Upper lobe of left lung (tissue), 6 donors: ENCODE results near the gene P4HTM. TPM values are rescaled to one million over a fixed set of nuclear protein-coding genes. Genes with fewer than 3 reads are reported as not detected.

ENCODE experiments used
- ATAC-seq, 2 donors: fragments of 200-7000 bp; cut with Tn5 transposase; one replicate each; pipeline ENCODE4 v1.9.1; 2022; ENCODE audit warnings: mild to moderate bottlenecking in 2 of 2, moderate library complexity in 2 of 2; ENCODE audit not compliant: low FRiP score in 2 of 2
- DNase-seq, 2 donors: peaks; one replicate each; pipeline ENCODE4 v3.0.0-alpha.2; 2019 to 2020
- H3K27ac ChIP-seq, 4 donors: fragments of 200-600 bp; sonication (generic); one replicate each; pipeline ENCODE4 v1.5.1; 2016 to 2019
- H3K27me3 ChIP-seq, 4 donors: fragments of 200-600 bp; sonication (generic); one replicate each; pipeline ENCODE4 v1.5.1; 2017 to 2019
- H3K36me3 ChIP-seq, 4 donors: fragments of 200-600 bp; sonication (generic); one replicate each; pipeline ENCODE4 v1.5.1; 2016 to 2019
- H3K4me1 ChIP-seq, 4 donors: fragments of 200-600 bp; sonication (generic); one replicate each; pipeline ENCODE4 v1.5.1; 2018 to 2019
- H3K4me3 ChIP-seq, 4 donors: fragments of 200-600 bp; sonication (generic); one replicate each; pipeline ENCODE4 v1.5.1; 2017 to 2019; ENCODE audit warnings: mild to moderate bottlenecking in 2 of 4, moderate library complexity in 1 of 4
- H3K9me3 ChIP-seq, 4 donors: fragments of 200-600 bp; sonication (generic); one replicate each; pipeline ENCODE4 v1.5.1; 2018 to 2019
- EP300 ChIP-seq, 4 donors: sonication (generic); formaldehyde crosslinking; IDR thresholded peaks; one replicate each; pipeline ENCODE4 v1.5.1; 2017; ENCODE audit warnings: antibody characterized with exemption in 4 of 4, control low read depth in 2 of 4
- POLR2A ChIP-seq, 4 donors: fragments of 450-650 bp; IDR thresholded peaks; one replicate each; pipeline ENCODE4 v1.5.1; 2016 to 2017; ENCODE audit warnings: antibody characterized with exemption in 4 of 4, mild to moderate bottlenecking in 2 of 4
- POLR2AphosphoS5 ChIP-seq, 2 donors: sonication (generic); formaldehyde crosslinking; IDR thresholded peaks; one replicate each; pipeline ENCODE4 v1.5.1; 2017; ENCODE audit warnings: antibody characterized with exemption in 2 of 2
- WGBS, 2 donors: methylation state at CpG; one replicate each; pipeline ENCODE4 v1.1.5; 2017 to 2018; 5-methylcytosine and 5-hydroxymethylcytosine counted together
- total RNA-seq, 6 donors: library from RNA; depleted of rRNA in 4 of 6; stranded (reverse); fragments of >200 nt in 4 of 6; gene quantifications; one replicate each; pipeline versions ENCODE4 v1.1.0 to v1.2.1, GENCODE V29; 2016 to 2021
- TF ChIP-seq, protein P1 (sequence below), 6 experiments: fragments of 450-650 bp in 4 of 6; fragments of 200-600 bp in 2 of 6; sonication (generic) in 2 of 6; IDR thresholded peaks; one replicate each; pipeline ENCODE4 v1.5.1; 2016 to 2019; ENCODE audit warnings: antibody characterized with exemption in 6 of 6
- donor health status: DM: no; HTN: no; CAD: no; lungs with moderate emphysema.
- donor health status: DM: no; HTN: yes; CAD: no; lungs with severe emphysema.

P4HTM gene
- total RNA-seq, 6 donors from 2014 or later: 44.2 to 184 (median 69.9) TPM

DNA sequence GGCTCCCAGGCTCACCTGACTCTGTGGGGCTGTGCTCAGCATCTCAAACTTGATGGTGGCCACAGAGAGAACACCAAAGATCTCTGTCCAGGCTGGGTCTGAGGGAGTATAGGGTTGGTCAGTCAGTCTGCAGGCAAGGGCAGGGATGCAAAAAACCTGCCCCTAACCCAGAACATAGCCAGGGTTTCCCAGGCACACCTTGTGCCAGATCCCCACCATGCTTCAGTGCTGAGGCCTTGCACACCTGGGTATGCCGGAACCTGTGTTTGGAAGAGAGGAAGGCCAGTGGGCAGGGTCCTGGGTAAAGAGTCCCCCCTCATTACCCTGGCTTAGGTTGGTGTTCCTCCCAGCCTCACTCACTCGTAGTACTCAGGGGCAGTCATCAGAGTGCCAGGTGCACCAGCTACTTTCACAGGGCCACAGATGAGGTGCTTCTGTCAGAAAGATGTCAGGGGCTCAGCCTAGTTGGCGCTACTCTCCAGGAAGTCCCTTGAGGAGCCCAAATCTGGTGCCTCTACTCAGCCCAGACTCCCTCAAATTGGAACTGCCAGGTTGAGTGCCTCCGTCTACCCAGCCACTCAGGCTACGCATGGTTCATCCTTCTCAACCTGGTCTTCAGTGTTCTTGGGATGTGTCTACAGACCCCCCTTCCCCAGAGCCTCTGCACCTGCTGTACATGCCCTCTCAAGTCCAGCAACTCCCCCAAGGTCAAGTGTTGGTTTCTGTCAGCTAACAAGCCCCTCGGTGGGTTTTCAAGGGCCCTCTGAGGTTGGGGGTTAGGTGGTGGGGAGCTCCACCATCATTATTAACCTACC lies 26.6 kb downstream of the P4HTM start:
- no peaks in the 10 kb centered on the region for H3K9me3 ChIP-seq
- DNase-seq (no peak), ATAC-seq (no peak)
- peaks cover 11 to 50% (median 42%) of the 10 kb centered on the region in 4 donors for H3K36me3 ChIP-seq
- TF ChIP-seq EP300 (IDR thresholded peaks at IDR 0.05): no peak
- TF ChIP-seq POLR2AphosphoS5 (IDR thresholded peaks at IDR 0.05): no peak
- TF ChIP-seq, protein P1, sequence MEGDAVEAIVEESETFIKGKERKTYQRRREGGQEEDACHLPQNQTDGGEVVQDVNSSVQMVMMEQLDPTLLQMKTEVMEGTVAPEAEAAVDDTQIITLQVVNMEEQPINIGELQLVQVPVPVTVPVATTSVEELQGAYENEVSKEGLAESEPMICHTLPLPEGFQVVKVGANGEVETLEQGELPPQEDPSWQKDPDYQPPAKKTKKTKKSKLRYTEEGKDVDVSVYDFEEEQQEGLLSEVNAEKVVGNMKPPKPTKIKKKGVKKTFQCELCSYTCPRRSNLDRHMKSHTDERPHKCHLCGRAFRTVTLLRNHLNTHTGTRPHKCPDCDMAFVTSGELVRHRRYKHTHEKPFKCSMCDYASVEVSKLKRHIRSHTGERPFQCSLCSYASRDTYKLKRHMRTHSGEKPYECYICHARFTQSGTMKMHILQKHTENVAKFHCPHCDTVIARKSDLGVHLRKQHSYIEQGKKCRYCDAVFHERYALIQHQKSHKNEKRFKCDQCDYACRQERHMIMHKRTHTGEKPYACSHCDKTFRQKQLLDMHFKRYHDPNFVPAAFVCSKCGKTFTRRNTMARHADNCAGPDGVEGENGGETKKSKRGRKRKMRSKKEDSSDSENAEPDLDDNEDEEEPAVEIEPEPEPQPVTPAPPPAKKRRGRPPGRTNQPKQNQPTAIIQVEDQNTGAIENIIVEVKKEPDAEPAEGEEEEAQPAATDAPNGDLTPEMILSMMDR (IDR thresholded peaks at IDR 0.05): no peak
- no peak for TF ChIP-seq POLR2A (IDR thresholded peaks at IDR 0.05)
- H3K4me1 ChIP-seq: peaks cover 26 to 36% (median 31%) of the 10 kb centered on the region in 4 donors
- H3K4me3 ChIP-seq: no peak overlapping the region
- H3K27ac ChIP-seq: peak overlapping the region in 1 of 4 donors; percentile 88
- H3K27me3 ChIP-seq: no peaks in the 10 kb centered on the region
- 93 to 95% methylated on average over 5 to 6 of the region's 6 CpGs for WGBS, 2 donors

DNA sequence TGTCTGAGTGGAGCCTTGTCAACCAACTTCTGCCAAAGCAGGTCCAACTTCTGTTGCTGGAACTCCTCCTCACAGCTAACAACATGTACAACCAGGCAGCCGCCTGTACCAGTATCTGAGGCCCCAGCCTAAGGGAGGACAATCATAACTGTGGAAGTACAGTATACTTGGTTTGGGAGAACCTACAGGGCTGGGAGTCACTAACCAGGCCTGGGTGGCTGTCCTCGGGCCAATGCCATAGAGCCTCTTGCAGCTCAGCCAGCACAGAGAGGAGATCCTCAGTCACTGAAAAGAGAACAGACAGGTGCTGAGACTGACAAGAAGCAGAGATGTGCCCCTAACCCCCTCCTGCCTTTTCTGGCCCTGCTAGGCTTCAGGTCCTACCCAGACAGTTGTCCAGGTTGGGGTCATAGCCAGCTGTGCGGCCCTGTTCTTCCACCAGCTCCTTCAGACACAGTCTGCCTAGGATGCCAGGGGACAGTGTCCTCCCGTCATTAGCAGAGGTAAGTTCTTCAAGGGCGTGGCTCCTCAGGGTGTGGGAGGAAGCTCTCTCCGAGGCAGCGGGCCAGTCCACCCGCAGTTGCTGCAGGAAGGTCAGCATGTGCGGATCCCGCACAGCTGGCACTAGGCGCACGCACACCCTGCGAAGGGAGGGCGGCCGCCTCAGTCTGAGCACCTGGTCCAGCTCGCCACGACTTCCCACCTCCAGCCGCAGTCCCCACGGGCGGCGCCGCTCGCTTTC lies 27.4 kb downstream of the P4HTM start:
- Histone ChIP-seq H3K4me1 (peaks cover 26 to 37% (median 31%) of the 10 kb centered on the region in 4 donors), H3K27ac (peak overlapping the region; percentile 80 to 88 (median 82)), H3K27me3 (no peaks in the 10 kb centered on the region), H3K9me3 (no peaks in the 10 kb centered on the region), H3K36me3 (peaks cover 11 to 42% (median 34%) of the 10 kb centered on the region in 4 donors), H3K4me3 (peak overlapping the region; percentile 63 to 97 (median 88))
- WGBS, 2 donors: 4 to 19% methylated on average over 9 to 11 of the region's 23 CpGs
- ATAC-seq (no peak), DNase-seq (no peak)
- TF ChIP-seq EP300 (IDR thresholded peaks at IDR 0.05) (no peak), POLR2A (IDR thresholded peaks at IDR 0.05) (no peak), POLR2AphosphoS5 (IDR thresholded peaks at IDR 0.05) (no peak)
- TF ChIP-seq, protein P1 (IDR thresholded peaks at IDR 0.05): no peak

DNA sequence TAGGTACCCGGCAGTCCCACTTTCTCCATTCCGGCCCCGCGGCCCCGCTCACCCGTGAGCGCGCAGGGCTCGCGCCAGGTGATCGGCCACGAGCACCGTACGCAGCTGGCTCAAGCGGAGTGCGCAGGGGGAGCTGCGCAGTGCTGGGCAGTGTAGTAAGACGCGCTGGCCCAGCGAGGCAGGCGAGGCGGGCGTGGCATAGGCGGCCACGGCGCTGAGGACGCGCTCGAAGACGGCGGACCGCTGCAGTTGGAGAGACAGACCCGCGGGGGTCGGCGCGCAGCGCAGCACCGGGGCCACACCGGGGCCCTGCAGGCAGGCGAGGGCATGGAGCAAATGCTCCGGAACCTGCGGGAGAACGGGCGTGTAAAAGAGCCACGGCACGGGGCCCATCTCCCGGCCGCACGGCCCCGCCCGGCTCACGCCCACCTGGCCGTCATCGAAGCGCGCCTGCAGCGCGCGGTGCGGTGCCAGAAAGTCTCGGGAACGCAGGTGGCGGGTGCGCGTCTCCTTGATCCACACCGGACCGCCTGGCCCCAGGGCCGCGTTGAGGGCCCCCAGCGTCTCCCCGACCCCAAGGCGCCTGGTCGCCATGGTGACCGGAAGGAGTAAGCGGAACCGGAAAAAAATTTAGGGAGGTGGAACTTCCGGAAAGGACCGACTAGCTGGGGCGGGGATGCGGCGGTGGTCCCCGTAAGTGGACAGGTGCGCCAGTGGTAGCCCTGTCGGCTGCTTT lies 28.1 kb downstream of the P4HTM start, which contains the start of gene DALRD3:
Gene DALRD3 (minus strand): TSS at position 610 of the 736 bp plus-strand sequence. CDS start 16 bp downstream, at position 594.
- WGBS, 2 donors: 0% methylated on average over 25 to 66 of the region's 85 CpGs
- H3K36me3 ChIP-seq: peaks cover 11 to 36% (median 30%) of the 10 kb centered on the region in 4 donors
- peak within 1 kb of the TSS; percentile 63 to 97 (median 88) for H3K4me3 ChIP-seq
- no peaks in the 10 kb centered on the region for H3K27me3 ChIP-seq
- ATAC-seq (peak in 1 of 2 donors; percentile 26), DNase-seq (peak; percentile 71 to 94)
- H3K27ac ChIP-seq: peak within 1 kb of the TSS; percentile 80 to 100 (median 82)
- peak; percentile 48 to 55 for TF ChIP-seq POLR2AphosphoS5 (IDR thresholded peaks at IDR 0.05)
- TF ChIP-seq POLR2A (IDR thresholded peaks at IDR 0.05): peak; percentile 62 to 76 (median 69)
- TF ChIP-seq EP300 (IDR thresholded peaks at IDR 0.05): no peak
- TF ChIP-seq, protein P1 (IDR thresholded peaks at IDR 0.05): peak in 3 of 6 experiments; percentile 5 to 16 (median 9)
- peaks cover 33 to 44% (median 39%) of the 10 kb centered on the region in 4 donors for H3K4me1 ChIP-seq
- H3K9me3 ChIP-seq: no peaks in the 10 kb centered on the region

DNA sequence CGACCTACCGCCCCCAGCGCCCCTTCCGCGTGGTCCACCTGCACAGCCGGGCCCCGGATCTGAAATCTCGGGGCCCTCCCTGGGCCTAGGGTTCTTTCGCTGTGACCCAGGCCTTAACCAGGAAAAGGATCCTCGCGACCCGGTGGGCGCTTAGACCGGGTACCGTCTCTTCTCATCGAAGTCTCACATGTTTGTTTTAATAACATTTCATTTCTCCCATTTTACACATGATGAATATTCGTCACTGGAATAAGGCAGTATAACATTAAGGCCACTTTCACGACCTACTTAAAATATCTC lies 28.6 kb downstream of the P4HTM start:
- peaks cover 38 to 50% (median 43%) of the 10 kb centered on the region in 4 donors for H3K4me1 ChIP-seq
- WGBS, 2 donors: 2 to 4% methylated on average over 13 to 17 of the region's 18 CpGs

More for the DNA sequence above, 28.6 kb downstream of the P4HTM start:
- no peak for DNase-seq
- ATAC-seq: no peak
- peaks cover 11 to 37% (median 30%) of the 10 kb centered on the region in 4 donors for H3K36me3 ChIP-seq
- no peaks in the 10 kb centered on the region for H3K9me3 ChIP-seq
- H3K4me3 ChIP-seq: peak overlapping the region; percentile 63 to 97 (median 88)
- H3K27ac ChIP-seq: peak overlapping the region; percentile 80 to 88 (median 82)
- TF ChIP-seq EP300 (IDR thresholded peaks at IDR 0.05): no peak
- TF ChIP-seq POLR2AphosphoS5 (IDR thresholded peaks at IDR 0.05): no peak
- no peak for TF ChIP-seq POLR2A (IDR thresholded peaks at IDR 0.05)
- TF ChIP-seq, protein P1 (IDR thresholded peaks at IDR 0.05): no peak
- H3K27me3 ChIP-seq: no peaks in the 10 kb centered on the region
